Colon (tissue), 2 donors: ENCODE data around the gene IL1RAPL1.
"Not testable (repeated sequence)": the region's sequence is repeated elsewhere in the genome, so short reads cannot be mapped to it uniquely, and the experiment has no call there.

Experiments used
- FAIRE-seq: peaks from 2 replicates; lab custom pipeline; 2012; peaks lifted over from hg19 to GRCh38; lab: Jason Lieb, UNC
- donor health status: control.
- donor health status: control.

Gene IL1RAPL1

DNA sequence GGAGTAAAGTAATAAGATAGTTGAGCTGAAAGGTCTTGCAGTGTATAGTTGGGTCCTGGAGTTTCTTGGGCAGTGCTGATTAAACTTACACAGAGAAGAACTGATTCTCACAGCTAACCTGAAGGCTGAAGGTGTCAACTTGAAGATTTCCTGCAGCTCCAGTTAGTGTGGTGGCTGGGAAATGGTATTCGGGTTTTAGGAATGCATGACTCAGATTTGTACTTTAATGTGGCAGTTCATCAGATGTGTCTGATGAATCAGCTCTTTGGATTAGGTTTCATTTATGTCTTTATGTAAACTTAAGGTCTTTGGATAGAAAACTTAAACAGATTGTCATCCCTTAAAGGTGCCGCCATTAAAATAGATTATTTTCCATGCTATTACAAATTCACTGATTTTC lies 200.0 kb downstream of the IL1RAPL1 start:
- no peak for FAIRE-seq

DNA sequence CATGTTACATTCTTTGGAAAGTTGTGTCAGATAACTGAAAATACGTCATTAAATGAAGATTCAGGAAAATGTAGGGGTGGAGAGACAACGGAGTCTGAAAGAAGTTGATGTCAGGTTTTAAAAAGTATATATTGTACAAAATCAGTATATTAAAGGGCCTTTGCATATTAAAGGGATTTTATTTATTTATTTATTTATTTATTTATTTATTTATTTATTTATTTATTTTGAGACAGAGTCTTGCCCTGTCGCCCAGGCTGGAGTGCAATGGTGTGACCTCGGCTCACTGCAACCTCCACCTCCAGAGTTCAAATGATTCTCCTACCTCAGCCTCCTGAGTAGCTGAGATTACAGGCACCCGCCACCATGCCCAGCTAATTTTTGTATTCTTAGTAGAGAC lies 213.4 kb downstream of the IL1RAPL1 start:
- FAIRE-seq, result not testable (repeated sequence)

DNA sequence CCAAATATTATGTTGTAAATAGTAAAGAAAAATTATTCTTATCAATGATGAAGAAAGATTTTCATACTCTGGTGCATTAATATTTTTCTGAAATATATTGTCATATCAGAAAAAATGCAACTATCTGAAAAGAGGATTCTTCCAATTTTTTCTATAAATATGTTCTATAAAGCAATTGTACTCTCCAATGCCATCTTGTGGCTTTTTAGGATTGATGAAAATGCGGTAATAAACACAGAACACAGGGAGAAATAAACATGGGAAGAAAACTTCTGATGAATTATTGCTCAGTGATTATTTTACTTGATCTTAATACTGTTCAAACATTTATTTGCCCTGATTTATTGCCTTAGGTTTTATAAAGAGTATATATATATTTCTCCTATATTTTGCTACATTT lies 215.4 kb downstream of the IL1RAPL1 start:
- FAIRE-seq, result peak; percentile 95

DNA sequence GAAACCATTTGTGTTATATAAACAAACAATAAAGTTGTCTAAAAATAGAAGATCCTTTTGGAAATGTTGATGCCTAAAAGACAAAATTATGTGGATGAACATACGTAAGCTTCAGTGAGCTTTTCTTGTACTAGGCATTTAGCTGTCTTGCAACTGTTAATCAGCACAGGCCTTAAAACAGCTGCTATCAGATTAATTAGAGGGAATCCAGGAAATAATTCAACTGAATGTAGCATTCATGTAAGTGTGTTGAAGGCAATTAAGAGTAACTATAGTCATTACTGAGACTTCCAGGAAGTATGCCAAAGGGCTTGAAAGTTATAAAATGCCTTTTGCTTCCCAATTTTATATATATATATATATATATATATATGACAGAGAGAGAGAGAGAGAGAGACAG lies 248.7 kb downstream of the IL1RAPL1 start:
- FAIRE-seq, result no peak

DNA sequence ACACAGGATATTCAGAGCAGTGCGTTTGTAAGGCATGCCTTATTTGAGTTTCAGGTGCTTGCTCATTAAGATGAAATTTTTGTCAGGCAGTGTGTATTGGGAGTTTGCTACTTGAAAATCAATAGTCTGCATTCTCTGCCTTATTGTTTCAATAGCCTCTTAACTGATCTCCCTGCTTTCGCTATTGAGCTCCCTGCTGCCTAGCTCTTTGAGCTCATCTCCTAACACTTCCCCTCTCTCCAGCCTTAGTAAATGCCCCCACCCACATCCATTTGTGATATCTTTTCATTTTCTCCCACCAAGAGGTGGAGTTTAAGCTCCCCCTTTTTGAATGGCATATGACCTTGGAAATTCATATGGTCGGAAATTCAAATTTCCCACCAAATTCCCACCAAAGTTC lies 256.6 kb downstream of the IL1RAPL1 start:
- FAIRE-seq, result no peak

DNA sequence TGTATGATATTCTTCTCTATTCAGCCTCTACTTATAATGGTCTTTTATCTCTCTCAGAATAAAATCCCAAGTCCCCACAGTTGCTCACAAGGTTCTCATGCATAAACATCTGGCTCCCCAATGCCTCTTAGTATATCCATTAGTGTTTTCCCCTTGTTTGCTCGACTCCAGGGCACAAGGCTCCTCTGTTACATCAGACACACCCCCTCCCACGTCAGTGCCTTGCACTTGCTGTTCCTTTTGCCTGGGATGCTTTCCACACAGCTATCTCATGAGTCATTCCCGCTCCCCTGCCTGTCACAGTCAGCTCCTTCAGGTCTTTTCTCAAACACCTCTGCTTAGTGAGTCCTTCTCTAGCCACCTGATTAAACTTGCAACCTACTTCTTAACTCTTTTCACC lies 260.2 kb downstream of the IL1RAPL1 start:
- no peak for FAIRE-seq

DNA sequence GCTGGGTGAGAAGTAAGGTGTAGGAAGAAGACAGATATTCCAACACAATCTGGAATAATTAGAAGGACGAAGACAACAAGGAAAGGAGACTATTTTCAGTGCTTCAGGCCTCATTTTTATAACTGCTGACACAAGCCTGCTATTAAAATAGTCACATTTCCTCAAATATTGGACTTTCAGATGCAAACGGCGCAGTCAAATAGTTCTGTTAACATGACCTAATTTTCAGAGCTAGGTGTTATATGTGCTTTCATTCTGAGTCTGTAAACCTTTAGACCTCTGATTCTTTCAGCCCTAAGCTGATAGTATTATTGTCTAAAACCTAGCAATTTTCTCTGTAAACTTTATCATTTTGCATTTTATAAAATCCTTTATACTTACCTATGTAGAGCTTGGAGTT lies 261.5 kb downstream of the IL1RAPL1 start:
- FAIRE-seq, result no peak

DNA sequence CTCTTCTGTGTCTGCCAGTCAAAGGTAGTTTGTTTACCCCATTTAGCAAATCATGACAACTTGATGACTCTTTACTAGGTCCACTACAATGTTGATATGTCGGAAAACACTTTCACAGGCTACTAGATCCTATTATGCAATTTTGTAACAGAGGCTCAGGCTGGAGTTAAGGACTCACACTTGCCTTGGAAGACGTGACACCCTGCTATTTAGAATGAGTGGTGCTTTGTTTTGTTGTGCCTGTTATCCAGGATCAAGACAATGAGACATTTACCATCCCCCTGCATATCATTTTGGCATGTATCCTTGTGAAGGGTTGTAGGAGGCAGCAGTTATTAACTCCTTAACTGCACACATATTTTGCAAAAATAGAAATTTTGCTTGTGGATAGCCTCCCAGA lies 263.7 kb downstream of the IL1RAPL1 start:
- FAIRE-seq, result no peak

DNA sequence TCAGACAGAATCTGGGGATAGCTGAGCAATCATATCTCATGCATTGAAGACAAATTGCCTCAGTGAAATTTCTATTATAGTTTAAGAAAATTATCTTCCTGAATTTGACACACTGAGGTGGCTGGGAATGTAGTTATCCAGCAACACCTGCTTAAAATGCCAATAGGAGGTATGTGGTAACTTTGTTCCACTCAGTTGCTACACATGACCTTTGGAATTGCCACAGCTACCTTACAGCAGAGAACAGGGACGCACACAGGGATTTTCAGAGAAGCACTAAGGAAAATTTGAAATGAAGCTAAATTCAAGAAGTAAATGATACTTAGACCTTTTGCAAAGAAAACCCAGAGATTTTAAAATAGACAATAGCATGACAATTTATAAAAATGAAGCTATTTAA lies 264.6 kb downstream of the IL1RAPL1 start:
- no peak for FAIRE-seq

DNA sequence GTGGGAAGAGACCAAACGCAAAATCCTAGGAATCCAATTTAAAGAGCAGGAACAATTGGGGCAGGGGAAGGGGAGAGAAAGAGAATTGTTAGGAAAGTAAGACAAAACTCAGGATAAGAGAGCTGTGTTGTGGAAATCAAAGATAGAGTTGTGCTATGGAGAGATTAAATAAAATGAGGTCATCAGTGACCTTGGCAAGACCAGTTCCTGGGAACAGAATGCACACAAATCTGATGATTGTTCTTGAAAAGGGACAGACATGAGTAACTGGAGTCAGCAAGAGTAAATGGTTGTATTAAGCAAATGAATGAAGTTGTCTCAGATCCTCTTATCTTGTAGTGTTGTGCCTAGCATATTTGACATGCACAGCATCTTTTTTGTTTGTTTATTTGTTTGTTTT lies 267.4 kb downstream of the IL1RAPL1 start:
- FAIRE-seq, result no peak

DNA sequence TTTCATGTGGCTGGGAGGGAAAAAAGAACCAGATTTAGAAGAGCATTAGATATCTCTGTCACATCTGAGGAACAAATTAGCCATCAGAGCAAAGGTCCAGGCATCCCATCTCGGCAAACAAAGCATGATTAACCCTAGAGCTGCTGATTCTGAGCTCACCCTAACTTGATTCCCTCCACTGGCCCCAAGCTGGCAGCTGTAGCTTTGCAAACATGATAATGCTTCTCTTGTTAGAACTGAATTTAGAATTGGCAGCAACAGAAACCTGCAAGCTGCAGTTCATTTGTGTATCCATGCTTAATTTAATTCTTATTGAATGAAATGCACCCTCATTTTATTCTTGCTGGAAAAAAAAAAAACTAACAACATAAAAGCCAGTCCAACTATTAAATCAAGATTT lies 289.2 kb downstream of the IL1RAPL1 start:
- no peak for FAIRE-seq

DNA sequence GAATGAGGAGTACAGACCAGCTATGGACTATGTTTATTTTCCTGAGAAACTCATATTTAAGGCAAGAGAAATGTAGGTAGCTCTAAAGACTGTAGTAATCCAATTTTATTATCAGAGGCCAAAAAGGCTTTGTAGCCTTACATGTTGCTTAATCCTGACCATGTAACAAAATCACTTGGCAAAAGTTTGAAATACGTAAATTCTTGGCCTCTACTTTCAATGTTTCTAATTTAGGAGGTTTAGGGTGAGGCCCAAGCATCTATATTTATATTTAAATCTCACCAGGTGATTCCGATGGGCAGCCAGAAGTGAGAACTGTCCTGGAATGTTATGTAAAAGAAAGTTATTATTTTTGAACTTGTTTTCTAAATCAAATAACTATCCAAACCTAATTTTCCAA lies 289.7 kb downstream of the IL1RAPL1 start:
- no peak for FAIRE-seq

DNA sequence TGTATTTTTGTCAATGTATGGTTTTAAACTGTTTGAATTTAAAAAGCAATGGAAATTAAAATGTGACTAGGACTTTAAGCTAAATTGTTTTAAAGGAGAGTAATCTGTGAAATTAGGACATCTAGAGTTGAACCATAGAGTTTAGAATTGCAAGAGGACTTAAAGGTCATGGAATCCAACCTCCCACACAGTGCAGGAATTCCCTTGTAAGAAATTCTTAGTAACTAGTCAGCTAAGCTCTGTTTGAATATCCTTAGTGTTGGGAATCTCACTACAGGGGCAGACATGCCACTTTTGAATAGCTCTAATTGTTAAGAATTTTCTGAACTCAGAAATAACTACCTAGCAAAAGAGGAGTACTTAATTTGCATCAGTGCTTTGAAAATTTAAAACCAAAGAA lies 292.9 kb downstream of the IL1RAPL1 start:
- FAIRE-seq, result no peak

DNA sequence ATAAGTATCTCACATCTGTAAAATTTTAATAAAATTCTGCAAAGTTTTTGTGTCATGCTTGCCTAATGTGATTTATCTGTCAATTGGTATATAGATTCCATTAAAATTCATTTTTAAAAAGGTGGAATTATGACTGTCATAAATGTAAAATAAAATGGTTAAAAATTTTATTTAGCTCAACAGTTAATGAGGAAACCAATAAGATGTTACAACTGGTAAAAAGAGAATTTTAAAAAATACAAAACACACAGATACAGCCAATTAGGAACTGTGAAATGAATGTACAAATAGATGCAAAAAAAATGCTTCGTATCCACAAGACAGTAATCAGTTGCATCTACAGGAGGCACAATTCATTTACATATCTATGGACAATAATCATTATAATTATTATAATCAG lies 297.6 kb downstream of the IL1RAPL1 start:
- peak; percentile 93 for FAIRE-seq

DNA sequence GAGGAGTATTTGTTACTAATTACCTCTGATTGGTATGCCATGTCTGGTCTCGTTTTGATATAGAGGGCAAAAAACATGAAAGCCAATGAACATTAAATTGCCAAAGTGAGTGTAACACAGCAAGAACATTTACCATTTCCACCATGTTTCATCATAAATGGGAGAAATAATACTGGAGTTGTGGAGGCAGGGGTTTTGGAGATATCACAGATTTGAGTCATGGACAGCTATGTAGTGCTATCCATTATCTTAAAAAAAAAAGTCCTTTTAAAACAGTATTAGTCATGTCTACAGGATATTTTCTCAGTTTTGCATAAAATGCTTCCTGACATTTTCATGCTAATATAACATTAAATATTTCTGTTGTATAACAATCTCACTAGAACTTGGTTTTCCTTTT lies 301.2 kb downstream of the IL1RAPL1 start:
- FAIRE-seq, result no peak

DNA sequence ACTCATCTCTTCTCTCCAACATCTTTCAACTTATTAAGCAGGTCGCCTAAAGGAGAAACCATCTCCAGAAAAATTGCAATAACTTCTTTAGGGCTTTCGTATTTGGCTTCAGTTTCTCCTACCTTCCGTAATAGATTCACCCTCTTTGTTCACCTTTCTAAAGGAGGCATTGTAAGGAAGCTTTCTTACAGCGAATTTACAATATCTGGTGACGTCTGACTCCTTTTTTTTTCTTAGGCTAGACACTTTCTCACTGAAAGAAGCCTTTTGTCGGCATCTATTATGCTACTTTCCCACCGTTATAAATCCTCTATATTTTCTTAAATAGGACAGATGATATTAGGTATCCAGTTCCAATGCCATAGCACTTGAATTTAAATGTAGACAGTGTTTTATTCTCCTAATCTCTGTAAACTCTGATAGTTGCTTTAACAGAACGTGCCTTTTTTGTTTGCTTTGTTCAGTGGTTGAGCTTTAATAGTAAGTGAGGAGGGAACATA lies 302.4 kb downstream of the IL1RAPL1 start:
- no peak for FAIRE-seq

DNA sequence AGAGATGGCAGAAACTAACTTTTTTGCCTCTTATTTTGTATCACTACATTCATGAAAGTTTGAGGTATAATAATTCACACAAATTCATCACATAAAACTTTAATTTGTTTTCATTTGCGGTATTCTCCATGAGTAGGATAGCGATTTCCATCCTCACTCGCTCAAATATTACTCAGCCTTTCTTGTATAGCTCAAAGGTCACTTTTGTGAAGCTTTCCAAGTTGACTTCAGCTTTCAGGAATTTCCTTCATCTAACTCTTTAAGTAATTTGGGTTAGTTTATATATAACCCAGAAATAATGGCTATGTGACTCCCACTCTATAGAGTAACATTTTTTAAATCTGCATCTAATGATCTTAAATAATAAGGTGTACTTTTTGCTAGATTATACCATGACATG lies 314.4 kb downstream of the IL1RAPL1 start:
- no peak for FAIRE-seq

DNA sequence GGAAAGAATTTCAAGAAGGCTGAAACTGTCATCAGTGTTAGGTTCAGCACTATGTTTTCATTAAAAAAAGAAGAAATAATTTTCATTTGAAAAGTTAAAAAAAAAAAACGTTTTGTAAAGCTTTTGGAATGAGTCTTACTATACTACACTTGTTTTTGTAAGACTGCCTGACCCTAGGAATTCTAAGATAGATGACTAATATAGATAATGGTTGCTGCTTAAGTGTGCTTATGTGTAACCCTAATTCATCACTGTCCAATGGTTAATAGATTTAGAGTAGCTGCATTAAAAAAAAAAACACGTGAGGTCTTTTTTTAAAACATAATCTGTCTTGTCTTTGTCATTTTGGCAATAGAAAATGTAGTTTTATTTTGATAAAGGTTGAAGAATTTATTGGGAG lies 323.2 kb downstream of the IL1RAPL1 start:
- no peak for FAIRE-seq

DNA sequence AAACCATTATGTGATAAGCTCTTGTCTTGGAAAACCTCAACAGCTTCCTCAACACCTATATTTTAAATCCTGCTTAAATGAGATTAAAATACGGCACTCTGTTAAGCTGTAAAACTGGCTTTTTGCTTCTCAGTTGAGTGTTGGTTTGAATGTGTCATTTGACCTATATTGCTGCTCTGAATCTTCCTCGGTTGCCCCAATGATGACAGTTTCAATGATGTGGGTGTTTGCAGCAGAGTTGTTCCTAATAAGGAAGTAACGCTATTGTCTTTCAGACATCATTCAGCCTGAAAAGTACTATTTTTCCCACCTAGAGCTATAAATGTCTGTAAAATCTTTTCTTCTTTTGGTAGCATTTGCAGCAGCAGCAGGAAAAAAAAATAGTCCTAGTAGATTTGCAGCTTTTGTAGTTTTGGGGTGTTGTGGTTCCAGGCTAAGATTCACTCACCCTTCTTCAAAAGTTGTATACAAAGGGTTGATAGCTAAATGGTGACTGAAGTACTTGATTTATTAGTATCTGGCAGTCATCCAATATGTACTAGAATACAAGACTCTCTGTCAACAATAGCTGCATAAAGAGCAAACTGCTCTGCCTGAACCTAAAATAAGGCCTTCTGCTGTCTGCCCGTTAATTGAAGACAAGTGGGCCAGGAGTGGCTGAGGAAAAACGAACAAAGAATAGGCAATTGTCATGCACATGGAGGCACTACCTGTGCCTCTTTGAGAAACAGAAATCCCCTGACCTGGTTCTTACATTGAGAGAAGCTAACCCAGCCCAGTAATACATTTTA lies 333.1 kb downstream of the IL1RAPL1 start:
- FAIRE-seq, result no peak

DNA sequence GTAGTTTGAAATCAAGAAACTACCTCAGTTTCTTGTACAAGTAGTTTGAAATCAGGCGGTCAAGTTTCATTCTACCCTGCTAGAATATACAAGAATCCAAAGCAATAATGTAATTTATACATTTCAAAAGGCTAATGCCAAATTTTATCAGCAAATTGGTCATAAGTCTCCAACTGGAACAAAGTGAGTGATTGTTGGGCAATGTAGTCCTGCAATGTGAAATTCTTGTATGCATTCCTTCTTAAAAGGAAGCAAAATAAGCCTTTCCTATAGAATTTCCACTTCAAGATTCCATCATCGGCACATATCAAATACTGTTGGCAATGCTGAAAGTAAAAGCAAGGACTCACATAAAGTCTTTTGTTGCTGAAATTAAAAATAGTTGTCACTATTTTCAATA lies 334.9 kb downstream of the IL1RAPL1 start:
- no peak for FAIRE-seq

DNA sequence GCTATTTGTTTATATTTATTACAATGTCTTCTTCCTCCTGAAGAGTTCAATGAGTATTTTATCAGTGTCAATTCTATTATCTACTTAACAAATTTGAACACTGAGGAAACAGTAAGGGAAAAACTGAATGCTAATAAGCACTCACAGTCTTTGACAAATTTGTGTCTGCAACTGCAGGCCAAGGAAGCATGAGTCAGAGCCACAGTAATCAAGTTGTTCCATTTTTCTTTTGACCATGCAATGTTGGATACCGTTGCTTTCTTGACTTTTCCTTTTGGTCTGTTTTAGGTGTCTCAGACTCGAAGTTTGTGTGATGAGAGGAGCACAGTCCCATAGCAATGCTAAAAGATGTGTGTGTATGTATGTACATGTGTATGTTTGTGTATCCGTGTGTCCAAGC lies 359.6 kb downstream of the IL1RAPL1 start:
- no peak for FAIRE-seq

DNA sequence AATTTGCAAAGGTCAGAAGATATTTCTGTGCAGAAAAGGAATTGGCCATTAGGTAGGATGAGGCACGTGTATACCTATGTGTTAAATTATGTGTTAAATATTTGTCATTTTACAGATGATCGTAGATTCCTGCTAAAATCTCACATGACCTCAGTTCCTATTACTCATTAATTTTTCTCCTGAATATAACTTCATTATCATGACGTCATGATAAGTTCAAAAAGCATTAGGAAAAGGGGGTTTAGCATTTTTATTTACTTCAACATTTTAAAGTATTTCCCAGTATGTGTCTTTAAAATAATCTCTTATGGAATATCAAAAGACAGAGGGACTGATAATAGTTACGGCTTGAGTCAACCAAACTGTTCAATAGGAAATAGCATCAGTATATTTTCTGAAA lies 372.8 kb downstream of the IL1RAPL1 start:
- no peak for FAIRE-seq

DNA sequence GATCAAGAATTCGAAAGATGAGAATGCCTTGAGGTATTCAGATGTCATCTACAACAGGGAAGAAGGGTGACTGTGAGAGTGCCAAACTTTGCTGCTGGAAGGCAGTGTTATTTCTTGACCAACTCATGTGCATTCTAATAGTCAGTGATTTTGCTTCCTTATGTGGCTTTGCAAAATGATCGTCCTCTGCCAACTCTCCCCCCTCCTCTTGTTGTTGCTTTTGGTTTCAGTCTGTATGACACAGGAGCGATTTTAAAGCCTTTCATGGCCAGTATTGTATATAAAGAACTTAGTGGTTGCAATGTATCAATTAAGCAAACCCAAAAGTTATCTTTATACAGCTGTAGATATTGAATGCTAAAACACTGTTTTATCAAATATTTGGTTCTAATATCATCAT lies 379.1 kb downstream of the IL1RAPL1 start:
- no peak for FAIRE-seq

DNA sequence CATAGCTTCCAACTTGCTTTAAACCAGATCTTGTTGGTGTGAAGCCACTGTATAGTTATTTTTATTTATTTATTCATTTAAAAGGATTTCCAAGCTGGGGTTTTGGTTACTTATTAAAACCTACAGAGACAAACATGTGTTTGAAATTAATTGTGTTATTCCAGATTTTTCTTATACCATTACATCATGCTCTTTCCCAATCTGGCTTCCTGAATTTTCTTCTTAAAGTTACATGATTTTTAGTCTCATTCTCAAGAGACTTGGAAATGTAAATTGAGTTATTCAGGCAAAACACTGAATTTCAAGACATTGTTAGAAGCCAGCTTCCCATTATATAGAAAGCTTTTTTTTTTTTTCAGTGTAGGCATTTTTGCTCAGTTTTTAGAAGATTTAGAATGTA lies 381.9 kb downstream of the IL1RAPL1 start:
- FAIRE-seq, result no peak
